Right lobe of liver (tissue), 4 donors: Measurements from ENCODE around the gene EXOC2.

Experiments used
- POLR2A ChIP-seq: fragments of 450-650 bp; IDR thresholded peaks from one replicate; pipeline ENCODE4 v1.6.1; 2017; ENCODE audit warnings: antibody characterized with exemption, mild to moderate bottlenecking
- TF ChIP-seq, protein P1 (sequence below), 4 donors: fragments of 200-600 bp in 3 of 4; fragments of 450-650 bp in 1 of 4; IDR thresholded peaks; one replicate each; pipeline versions ENCODE4 v1.5.1 to v1.8.0; 2016 to 2022; ENCODE audit warnings: antibody characterized with exemption in 4 of 4, mild to moderate bottlenecking in 2 of 4
- donor health status: DM: no; HTN: no; CAD: no.
- donor health status: DM: no; HTN: no; CAD: no.
- donor health status: DM: no; HTN: yes; CAD: no.

DNA sequence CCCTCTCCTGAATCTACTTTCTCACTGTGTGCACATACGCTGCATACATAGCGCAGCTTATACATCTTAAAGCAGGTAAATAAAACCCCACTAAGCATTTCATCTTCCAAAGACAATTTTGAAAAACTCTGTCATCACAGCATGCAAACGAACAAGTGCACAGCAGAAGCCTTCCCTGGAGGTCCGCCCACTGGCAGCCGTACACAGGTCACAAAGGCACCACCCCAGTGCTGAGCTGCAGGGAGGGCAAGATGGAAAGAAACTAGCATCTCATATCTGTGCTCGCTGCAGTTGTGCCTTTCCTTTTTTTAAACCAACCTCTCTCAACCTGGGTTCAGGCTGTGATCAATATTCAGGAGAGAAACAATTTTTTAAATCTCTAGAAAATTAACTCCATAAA, 109.3 kb downstream of the EXOC2 start:
- TF ChIP-seq, protein P1, sequence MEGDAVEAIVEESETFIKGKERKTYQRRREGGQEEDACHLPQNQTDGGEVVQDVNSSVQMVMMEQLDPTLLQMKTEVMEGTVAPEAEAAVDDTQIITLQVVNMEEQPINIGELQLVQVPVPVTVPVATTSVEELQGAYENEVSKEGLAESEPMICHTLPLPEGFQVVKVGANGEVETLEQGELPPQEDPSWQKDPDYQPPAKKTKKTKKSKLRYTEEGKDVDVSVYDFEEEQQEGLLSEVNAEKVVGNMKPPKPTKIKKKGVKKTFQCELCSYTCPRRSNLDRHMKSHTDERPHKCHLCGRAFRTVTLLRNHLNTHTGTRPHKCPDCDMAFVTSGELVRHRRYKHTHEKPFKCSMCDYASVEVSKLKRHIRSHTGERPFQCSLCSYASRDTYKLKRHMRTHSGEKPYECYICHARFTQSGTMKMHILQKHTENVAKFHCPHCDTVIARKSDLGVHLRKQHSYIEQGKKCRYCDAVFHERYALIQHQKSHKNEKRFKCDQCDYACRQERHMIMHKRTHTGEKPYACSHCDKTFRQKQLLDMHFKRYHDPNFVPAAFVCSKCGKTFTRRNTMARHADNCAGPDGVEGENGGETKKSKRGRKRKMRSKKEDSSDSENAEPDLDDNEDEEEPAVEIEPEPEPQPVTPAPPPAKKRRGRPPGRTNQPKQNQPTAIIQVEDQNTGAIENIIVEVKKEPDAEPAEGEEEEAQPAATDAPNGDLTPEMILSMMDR (IDR thresholded peaks at IDR 0.05): no peak
- no peak for TF ChIP-seq POLR2A
